ENCODE measurements around the gene SPACA1.
"Not testable (repeated sequence)": the region's sequence is repeated elsewhere in the genome, so short reads cannot be mapped to it uniquely, and the experiment has no call there.

Gene SPACA1, protein sequence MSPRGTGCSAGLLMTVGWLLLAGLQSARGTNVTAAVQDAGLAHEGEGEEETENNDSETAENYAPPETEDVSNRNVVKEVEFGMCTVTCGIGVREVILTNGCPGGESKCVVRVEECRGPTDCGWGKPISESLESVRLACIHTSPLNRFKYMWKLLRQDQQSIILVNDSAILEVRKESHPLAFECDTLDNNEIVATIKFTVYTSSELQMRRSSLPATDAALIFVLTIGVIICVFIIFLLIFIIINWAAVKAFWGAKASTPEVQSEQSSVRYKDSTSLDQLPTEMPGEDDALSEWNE

DNA sequence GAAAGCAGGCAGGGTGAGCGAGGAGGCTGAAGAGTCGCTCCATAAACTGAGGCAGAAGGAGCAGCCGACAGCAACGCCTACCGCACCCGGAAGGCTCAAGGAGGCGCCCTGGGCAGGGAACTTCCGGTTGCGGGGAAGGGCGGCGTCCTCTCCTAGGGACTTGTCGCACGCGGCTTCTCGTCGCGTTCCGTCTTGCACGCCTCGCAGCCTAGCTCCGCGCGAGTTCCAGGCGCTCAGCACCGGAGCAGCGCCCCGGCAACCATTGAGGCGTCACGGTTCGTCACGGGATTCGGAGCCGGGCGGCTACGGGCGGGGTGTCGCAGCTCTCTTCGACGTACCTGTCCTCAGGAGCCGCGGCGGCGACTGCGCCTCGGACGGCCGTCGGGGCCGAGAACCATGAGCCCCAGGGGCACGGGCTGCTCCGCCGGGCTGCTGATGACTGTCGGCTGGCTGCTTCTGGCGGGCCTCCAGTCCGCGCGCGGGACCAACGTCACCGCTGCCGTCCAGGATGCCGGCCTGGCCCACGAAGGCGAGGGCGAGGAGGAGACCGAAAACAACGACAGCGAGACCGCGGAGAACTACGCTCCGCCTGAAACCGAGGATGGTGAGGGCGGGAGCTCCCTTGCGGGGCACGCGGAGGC is at the start of gene SPACA1:
TSS of gene SPACA1 (plus strand) at position 332 of the 641 bp plus-strand sequence. CDS start at position 397, 65 bp downstream.
- no peak for DNase-seq

DNA sequence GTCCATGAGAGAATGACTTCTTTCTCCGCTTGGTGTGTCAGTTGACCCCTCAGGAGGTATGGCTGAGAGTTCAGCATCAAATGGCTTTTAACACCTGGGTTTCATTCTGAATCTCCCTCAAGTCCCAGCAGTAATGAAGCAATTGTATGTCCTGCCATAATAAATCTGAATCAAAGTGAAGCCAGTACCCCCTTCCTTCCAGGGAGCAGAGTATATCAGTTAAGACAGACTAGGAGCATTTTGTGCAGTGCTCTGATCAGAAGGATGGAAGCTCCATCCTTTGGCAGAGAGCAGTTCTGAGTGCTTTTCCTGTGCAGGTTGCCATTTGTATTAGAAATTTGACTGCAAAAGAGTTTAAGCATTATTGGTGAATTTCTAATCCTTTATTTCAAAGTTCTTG is 46.9 kb upstream of the SPACA1 start:
- DNase-seq, result no peak

- DNase-seq, result not testable (repeated sequence)
These were observed 46.4 kb upstream of the SPACA1 start for GRCh38 chr6:88001279-88001678.

DNA sequence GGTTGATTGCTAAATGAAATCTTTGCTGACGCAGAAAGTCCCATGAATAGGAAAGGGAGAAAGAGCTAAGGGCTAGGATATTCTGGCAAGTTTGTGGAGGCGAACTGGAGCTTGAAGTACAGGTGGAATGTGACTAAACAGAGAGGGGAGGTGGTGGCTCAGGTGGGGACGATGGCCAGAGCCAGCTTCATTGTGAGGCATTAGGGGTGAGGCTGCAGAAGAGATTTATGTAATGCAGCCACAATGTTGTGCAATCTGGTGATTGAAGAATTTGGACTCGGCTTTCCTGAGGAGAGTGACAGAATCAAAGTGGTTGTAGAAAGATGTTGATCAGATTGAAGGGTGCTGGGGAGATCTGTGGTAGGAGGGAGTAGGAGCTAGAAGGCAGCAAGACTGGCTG is 42.9 kb upstream of the SPACA1 start:
- no peak for DNase-seq

- DNase-seq, result no peak
These were observed 41.1 kb upstream of the SPACA1 start for GRCh38 chr6:88006557-88006956.

DNA sequence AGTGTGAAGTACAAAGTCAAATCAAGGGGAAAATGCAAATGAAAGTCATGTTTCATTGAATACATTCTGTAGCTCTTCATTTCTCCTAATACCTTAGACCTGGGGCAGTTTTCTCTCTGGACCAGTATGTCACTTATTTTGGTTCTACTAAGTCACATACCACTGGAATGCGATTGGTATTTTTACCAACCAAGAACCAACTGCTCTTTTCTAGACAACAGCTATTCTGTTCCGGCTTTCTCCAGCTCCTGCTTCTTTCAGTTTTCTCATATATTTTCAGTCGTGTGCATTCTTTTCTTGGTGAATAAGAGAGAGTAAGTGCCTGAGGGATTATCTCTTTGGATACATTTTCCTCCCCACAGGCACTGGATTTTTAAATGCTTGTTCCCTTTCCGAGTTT is 39.2 kb upstream of the SPACA1 start:
- no peak for DNase-seq

DNA sequence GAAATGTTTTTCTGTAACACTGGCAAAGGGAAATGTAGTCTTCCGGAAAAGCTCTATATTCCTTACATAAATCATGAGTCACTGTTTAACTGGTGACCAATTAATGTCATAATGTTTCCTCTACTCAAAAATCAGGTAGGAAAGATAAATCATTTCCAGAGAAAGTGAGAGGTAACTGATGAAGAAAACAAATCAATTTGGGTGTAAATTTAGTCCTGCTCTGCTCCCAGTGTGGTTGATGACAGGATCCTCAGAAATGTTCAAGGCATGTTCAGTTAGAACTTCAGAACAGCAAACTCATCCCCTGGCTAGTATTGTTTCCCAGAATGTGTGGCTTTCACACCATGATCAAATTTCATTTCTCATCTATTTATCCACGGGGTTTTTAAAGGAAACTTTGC is 38.8 kb upstream of the SPACA1 start:
- no peak for DNase-seq

DNA sequence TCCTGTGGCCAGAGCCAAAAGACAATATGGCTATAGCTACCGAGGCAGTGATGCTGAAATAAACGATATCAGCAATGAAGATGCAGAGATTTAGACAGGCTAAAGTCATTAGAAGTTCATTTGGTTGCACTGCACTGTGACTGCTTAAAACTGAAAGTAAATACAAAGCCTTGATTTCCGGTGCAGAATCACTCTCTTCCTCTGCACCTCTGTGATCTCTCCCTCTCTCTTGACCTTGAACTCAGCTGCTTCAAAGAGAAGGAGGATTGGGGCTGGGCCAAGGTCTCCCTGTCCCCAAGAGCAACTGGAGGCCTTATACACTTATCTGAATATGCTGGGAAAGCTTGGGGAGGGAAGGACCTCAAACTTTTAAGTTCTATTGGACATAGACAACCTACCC is 34.6 kb upstream of the SPACA1 start:
- DNase-seq, result no peak

GRCh38 chr6:88013554-88013953 is 34.1 kb upstream of the SPACA1 start:
- DNase-seq, result no peak

- DNase-seq, result no peak
These were observed 27.2 kb upstream of the SPACA1 start for GRCh38 chr6:88020439-88020838.

DNA sequence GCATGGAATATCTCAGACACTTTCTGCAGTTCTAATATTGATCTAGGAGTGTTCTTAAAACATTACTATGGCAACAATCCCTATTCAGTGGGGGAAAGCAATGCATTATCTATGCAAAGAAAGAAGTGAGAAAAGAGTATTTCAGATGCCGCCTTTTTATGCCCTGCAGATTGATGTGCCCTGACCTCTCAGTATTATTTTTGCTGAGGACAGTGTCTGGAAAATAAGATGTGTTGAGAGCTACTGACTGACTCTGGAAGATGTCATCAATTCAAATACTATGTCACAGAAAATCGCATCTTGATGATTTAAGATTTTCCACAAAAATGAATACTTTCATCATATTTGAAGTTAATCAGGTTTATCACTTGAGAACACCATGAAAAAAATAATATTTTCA is 22.9 kb upstream of the SPACA1 start:
- no peak for DNase-seq

GRCh38 chr6:88031550-88031949 is 16.1 kb upstream of the SPACA1 start:
- DNase-seq, result no peak

- no peak for DNase-seq
These were observed 3.1 kb upstream of the SPACA1 start for GRCh38 chr6:88044530-88044929.

DNA sequence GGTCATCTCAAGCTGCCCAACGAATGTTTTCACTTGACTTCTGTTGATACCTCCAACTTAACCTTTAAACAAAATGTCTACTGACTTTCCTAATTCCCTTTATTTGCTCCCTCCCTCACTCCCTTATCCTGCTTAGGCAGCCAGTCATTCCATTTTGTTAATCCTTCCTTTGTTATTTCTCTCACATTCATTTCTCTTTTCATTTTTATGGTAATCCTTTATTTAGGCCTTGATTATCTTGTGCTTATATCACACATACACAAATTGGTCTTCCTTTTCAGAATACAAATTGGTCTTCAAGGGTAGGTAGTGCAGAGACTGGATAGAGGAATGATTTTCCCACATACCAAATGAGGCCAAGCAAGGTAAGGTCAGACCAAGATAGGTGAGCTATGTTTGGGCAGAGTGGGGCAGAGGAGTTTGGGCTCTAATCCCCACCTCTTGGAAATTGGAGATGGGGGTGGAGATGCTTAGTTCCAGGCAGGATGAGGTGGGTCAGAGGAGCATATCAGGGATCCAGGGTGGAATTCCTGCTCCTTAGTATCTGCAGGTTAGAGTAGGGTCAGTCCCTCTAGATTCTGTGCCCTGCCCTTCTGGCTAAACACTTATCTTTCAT is 2.0 kb upstream of the SPACA1 start:
- DNase-seq, result no peak

GRCh38 chr6:88048578-88048977 is 937 bp downstream of the SPACA1 start:
- no peak for DNase-seq

GRCh38 chr6:88050140-88050818 is 2.6 kb downstream of the SPACA1 start:
- DNase-seq, result no peak

GRCh38 chr6:88059191-88059590 is 11.6 kb downstream of the SPACA1 start:
- DNase-seq, result no peak

DNA sequence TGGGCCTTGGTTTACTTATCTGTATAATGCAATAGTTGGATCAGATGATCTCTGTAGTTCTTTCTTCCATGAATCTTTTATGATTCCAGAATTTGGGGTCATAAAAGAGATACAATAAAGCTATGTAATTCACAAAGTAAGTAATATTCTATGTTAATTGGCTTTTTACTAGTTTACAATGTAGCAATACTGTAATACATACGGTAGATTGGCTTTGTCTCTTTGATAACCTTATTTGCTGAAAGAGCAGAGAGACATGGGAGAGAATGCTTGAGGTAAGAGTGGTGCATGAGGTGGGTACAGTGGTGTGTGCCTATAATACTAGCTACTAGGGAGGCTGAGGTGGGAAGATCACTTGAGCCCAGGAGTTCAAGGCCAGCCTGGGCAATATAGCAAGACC is 14.7 kb downstream of the SPACA1 start:
- DNase-seq, result no peak

DNA sequence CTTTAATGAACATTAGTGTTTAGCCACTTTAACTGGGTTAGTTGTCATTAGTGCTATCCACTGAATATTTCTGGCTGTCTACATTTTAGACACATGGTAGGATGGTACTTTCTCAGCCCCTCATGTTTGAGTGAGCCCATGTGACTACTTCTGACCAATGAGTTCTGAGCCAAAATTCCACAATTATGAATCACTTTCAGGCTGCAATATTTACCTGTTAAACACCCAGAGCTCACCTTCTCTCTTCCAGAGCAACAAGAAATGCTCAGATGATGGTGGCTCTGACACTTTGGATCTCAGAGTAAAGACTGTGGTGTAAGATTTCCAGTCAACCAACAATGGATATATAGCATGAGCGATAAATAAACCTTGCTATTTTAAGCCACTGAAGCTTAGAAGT is 24.8 kb downstream of the SPACA1 start:
- no peak for DNase-seq

- DNase-seq, result no peak
These were observed 27.1 kb downstream of the SPACA1 start for GRCh38 chr6:88074791-88075190.

DNA sequence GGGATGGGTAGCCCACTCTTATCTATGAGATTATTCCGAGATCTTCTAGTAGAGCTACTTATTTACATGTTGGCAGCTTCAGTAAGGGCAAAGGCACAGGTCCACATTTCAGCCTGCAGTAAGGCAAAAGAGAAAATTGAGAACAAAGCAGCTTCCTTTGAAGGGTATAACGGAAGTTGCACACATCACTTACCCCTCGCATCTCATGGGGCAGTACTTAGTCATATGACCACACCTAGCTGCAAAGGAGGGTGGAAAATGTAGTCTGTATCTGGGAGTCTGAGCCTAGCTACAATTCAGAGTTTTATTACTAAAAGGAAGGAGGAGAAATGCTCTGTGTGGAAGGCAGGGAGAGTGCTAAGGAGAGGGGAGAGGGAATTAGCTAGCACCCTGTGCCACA is 29.7 kb downstream of the SPACA1 start:
- DNase-seq, result no peak

- no peak for DNase-seq
These were observed 39.2 kb downstream of the SPACA1 start for GRCh38 chr6:88086792-88087191.

GRCh38 chr6:88089708-88090107 is 42.1 kb downstream of the SPACA1 start:
- no peak for DNase-seq
